Spinal cord (tissue), 10 donors: ENCODE data around the gene CHST14. TPM values are rescaled to one million over a fixed set of nuclear protein-coding genes. Genes with fewer than 3 reads are reported as not detected.
A peak's percentile ranks its signal among the peaks of the same experiment; 100 is the strongest.

ENCODE experiments used
- DNase-seq, 6 donors: peaks; one replicate each; pipeline versions ENCODE4 v3.0.0 to v3.0.0-alpha.2; 2013 to 2015; ENCODE audit warnings: low spot score in 6 of 6, low read depth in 4 of 6
- H3K27ac ChIP-seq: one replicate; pipeline ENCODE4 v1.5.1; 2013; ENCODE audit warnings: low read depth, low read length, control low read depth
- H3K27me3 ChIP-seq: one replicate; pipeline ENCODE4 v1.6.1; 2013; ENCODE audit warnings: low read length; ENCODE audit not compliant: control insufficient read depth, insufficient read depth
- H3K36me3 ChIP-seq: one replicate; pipeline ENCODE4 v1.6.1; 2013; ENCODE audit warnings: low read length; ENCODE audit not compliant: control insufficient read depth, insufficient read depth
- H3K4me1 ChIP-seq: one replicate; pipeline ENCODE4 v1.6.1; 2013; ENCODE audit warnings: low read length; ENCODE audit not compliant: control insufficient read depth, insufficient read depth
- H3K4me3 ChIP-seq: one replicate; pipeline ENCODE4 v1.5.1; 2013; ENCODE audit warnings: low read depth, low read length, control low read depth
- H3K9me3 ChIP-seq: one replicate; pipeline ENCODE4 v1.6.1; 2013; ENCODE audit warnings: low read length; ENCODE audit not compliant: control insufficient read depth, insufficient read depth
- WGBS: methylation state at CpG from one replicate; pipeline ENCODE4 v1.1.5; 2013; ENCODE audit warnings: missing lambda C conversion rate; ENCODE audit not compliant: insufficient coverage; 5-methylcytosine and 5-hydroxymethylcytosine counted together
- long read RNA-seq, 4 donors: transcript quantifications; one replicate each; lab custom pipeline, GENCODE V29; 2026
- polyA plus RNA-seq, 2 donors: library from polyadenylated mRNA; unstranded; fragments of 120-200 nt; gene quantifications; one replicate each; pipeline ENCODE4 v1.2.1, GENCODE V29; 2013; ENCODE audit not compliant: insufficient read length in 2 of 2
- total RNA-seq, 2 donors: library from RNA; depleted of rRNA in 1 of 2; stranded (reverse); fragments of 120-200 nt in 1 of 2; fragments of >200 nt in 1 of 2; gene quantifications; one replicate each; pipeline versions ENCODE4 v1.2.3 to v1.2.4, GENCODE V29; 2013 to 2014
- donor health status: healthy.

CHST14 gene, protein sequence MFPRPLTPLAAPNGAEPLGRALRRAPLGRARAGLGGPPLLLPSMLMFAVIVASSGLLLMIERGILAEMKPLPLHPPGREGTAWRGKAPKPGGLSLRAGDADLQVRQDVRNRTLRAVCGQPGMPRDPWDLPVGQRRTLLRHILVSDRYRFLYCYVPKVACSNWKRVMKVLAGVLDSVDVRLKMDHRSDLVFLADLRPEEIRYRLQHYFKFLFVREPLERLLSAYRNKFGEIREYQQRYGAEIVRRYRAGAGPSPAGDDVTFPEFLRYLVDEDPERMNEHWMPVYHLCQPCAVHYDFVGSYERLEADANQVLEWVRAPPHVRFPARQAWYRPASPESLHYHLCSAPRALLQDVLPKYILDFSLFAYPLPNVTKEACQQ
- total RNA-seq (10 to 100 TPM in 1 of 2 donors, 1 to 10 TPM in 1; 5.4 to 16.6 TPM), polyA plus RNA-seq (10 to 100 TPM; 20.0 to 21.9 TPM)
- long read RNA-seq, donor 1, transcript CHST14-201 (1 exons, 3,574 nt) = major isoform, 14 of 14 reads
- long read RNA-seq, donor 1, partial matches to known transcripts = 0 of 14 reads
- long read RNA-seq, donor 1, other reads (novel, unspliced or antisense) = 0 of 14 reads
- long read RNA-seq, donor 2, partial matches to known transcripts = 0 of 4 reads
- long read RNA-seq, donor 2, other reads (novel, unspliced or antisense) = 0 of 4 reads
- long read RNA-seq, donor 3, transcript CHST14-201 (1 exons, 3,574 nt) = major isoform, 15 of 15 reads
- long read RNA-seq, donor 3, partial matches to known transcripts = 0 of 15 reads
- long read RNA-seq, donor 3, other reads (novel, unspliced or antisense) = 0 of 15 reads
- long read RNA-seq, donor 4, transcript CHST14-201 (1 exons, 3,574 nt) = major isoform, 40 of 40 reads
- long read RNA-seq, donor 4, partial matches to known transcripts = 0 of 40 reads
- long read RNA-seq, donor 4, other reads (novel, unspliced or antisense) = 0 of 40 reads

DNA sequence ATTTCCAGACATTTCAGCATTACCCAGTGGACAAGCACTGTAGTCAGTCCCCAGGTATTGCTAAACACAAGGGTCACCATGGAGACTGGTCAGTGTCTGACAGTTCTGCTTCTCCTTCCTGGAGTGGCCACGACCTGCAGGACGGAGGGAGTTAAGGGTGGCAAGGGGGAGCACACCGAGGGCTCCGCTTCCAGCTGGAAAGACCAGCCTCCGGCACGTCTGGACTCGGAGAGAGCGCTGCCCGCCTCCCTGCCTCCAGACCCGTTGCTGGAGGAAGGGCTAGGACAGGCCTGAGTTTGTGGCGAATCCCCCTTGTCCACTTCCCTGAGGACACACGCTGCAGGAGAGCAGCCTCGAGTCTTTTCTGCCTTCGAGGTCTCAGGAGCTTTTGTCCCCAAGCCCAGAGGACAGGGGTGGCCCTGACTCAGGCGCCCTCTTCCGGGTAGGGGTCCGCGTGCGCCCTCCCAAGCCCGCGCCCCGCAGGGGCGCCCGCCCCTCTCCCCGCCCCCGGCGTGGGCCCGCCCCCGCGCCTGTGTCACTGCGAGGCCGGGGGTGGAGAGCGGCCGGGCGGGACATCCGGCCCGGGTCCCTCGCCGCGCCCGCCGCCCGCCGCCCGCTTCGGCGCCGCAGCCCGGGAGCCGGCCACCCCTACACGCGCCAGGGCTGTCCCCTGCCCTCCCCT is at the start of gene CHST14:
CHST14 (plus strand) TSS at position 562 of the 682 bp plus-strand sequence. CDS start 230 bp downstream, outside the sequence.
- no peaks in the 10 kb centered on the region for H3K9me3 ChIP-seq
- H3K4me1 ChIP-seq = peaks cover 24% of the 10 kb centered on the region
- H3K27ac ChIP-seq = peak within 1 kb of the TSS; percentile 88
- peak within 1 kb of the TSS; percentile 66 for H3K4me3 ChIP-seq
- WGBS = under 1% methylated on average over 46 of the region's 52 CpGs
- no peaks in the 10 kb centered on the region for H3K27me3 ChIP-seq
- peak in 5 of 6 donors; percentile 35 to 90 (median 62) for DNase-seq
- H3K36me3 ChIP-seq = peaks cover 30% of the 10 kb centered on the region

DNA sequence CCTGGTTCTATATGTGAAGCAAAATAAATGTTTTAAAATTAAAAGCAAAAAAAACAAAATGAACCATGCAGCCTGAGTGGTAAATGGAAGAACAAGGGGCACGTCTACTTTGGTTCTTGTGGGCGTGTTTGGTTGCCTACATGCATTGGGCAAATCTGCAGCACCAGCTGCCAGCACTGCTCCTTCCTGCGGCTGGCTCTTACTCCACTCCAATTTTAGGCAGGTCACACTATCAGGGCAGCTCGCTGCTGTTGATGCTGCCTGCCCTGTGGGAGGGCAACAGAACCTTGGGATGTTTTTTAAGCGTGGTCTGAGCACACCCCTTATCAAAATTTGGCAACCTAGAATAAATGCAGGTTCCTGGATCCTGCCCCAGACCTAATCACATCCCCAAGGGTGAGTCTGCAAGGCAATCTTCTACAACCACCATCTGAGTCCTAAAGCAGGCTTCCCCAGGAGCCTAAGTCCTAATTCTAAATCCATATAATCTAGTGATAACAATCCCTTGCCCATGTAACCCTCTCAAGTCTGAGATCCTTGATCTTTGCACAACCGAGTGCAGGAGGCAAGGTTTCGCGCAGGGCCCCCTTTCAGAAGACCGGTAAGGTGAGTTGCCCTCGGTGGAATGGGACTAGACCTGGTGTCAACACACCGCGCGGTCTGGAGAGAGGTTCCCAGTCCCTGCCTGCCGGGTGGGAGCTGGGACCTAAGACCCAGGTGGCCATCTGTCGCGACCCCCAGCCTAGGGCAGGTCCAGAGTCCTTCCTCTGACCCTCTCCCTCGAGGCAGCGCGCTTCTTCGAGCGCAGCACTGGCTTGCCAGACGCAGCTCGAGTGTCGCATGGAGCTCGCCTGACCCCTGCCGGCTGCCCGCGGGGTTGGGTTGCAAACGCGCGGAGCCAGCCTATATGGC is 49.3 kb upstream of the CHST14 start:
- no peaks in the 10 kb centered on the region for H3K27me3 ChIP-seq
- 12% methylated on average over 30 of the region's 31 CpGs for WGBS
- H3K9me3 ChIP-seq = no peaks in the 10 kb centered on the region
- no peak overlapping the region for H3K27ac ChIP-seq
- peak in 4 of 6 donors; percentile 46 to 87 (median 70) for DNase-seq
- H3K36me3 ChIP-seq = peaks cover 22% of the 10 kb centered on the region
- peaks cover 6% of the 10 kb centered on the region for H3K4me1 ChIP-seq
- H3K4me3 ChIP-seq = no peak overlapping the region

DNA sequence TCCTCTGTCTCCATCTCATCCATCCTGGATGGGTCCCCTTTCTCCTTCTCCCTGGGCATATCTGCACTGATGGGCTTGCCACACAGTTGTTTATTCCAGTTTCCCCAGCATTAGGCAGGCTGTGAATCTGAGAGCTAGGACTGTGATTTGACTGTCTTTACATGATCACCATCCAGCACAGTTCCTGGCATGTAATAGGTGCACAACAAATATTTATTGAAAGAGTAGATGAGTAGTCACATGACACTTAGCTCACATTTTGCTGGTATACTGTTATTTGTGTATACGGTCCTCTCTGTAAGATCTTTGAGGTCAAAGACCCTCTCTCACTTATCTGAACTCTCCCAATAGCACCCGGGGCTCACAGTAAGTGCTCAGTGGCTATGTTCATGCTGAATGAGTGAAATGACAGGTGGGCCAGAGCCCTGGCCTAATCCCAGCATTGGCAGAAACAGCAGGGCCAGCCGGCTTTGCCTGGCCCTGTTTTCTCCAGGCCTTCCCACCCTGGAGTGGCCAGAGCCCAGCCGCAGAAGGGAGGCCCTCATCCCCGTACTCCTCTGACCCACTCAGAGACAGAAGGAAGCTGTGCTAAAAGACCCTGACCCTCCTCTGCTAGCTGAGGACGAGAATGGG is 46.2 kb upstream of the CHST14 start:
- no peak overlapping the region for H3K4me3 ChIP-seq
- DNase-seq = no peak
- H3K36me3 ChIP-seq = peaks cover 9% of the 10 kb centered on the region
- no peak overlapping the region for H3K27ac ChIP-seq
- H3K4me1 ChIP-seq = peaks cover 9% of the 10 kb centered on the region
- WGBS = 94% methylated on average over 2 of the region's 6 CpGs
- no peaks in the 10 kb centered on the region for H3K27me3 ChIP-seq
- no peaks in the 10 kb centered on the region for H3K9me3 ChIP-seq

DNA sequence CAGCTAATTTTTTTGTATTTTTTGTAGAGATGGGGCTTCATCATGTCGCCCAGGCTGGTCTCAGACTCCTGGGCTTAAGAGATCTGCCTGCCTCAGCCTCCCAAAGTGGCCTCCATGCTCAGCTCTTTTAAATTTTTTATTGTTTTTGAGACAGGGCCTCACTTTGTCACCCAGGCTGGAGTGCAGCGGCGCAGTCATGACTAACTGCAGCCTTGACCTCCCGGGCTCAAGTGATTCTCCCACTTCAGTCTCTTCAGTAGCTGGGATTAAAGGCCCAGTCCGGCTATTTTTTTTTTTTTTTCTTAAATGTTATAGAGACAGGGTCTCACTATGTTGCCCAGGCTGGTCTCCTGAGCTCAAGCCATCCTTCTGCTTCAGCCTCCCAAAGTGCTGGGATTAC is 45.1 kb upstream of the CHST14 start:
- H3K4me1 ChIP-seq = peaks cover 9% of the 10 kb centered on the region
- no peak overlapping the region for H3K27ac ChIP-seq
- no peaks in the 10 kb centered on the region for H3K9me3 ChIP-seq
- no peak for DNase-seq
- H3K27me3 ChIP-seq = peaks cover 2% of the 10 kb centered on the region
- WGBS = 86% methylated on average over 1 of the region's 5 CpGs
- H3K4me3 ChIP-seq = no peak overlapping the region
- H3K36me3 ChIP-seq = peaks cover 5% of the 10 kb centered on the region

DNA sequence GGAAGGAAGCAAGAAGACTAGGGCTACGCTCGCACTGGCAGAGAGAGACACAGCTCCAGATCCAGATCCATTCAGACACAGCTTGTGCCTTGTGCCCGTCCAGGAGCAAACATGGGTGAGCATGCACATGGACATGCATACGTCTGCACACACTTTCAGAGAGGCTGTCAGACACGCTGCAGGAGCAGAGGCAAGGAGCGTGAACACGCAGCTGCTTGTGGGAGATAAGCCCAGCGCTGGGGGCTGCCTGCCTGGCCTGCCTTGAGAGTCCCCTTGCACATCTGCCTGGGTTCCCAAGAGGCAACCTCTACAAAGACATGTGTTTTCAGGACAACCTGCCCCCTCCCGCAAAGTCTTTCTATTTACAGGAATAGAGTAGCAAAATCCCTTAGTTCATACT is 43.6 kb upstream of the CHST14 start:
- no peak for DNase-seq
- H3K4me1 ChIP-seq = peaks cover 4% of the 10 kb centered on the region
- peaks cover 2% of the 10 kb centered on the region for H3K27me3 ChIP-seq
- no peaks in the 10 kb centered on the region for H3K9me3 ChIP-seq
- H3K27ac ChIP-seq = no peak overlapping the region
- peaks cover 5% of the 10 kb centered on the region for H3K36me3 ChIP-seq
- H3K4me3 ChIP-seq = no peak overlapping the region
- WGBS = 86% methylated on average over 8 of the region's 9 CpGs

DNA sequence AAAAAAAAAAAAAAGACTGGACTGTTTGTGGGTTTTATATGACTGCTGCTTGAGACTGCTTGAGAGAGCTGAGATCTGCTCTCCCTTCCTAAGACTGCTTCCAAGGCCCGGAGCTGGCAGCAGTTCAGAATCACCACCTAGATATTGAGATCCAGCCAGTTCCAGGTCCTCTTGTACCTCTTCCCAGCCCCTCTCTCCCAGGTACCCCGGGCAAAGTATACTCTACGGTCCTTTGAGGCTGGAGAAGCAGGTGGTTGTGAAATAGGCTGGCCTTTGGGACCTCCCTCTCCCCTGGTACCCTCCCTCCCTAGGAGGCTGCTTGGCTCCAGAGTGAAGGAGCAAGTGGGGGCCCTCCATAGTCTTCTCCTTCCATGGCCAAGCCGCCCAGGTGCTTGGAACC is 42.6 kb upstream of the CHST14 start:
- no peak for DNase-seq
- Histone ChIP-seq H3K27ac (no peak overlapping the region), H3K9me3 (no peaks in the 10 kb centered on the region), H3K4me1 (peaks cover 4% of the 10 kb centered on the region), H3K27me3 (peaks cover 2% of the 10 kb centered on the region), H3K4me3 (no peak overlapping the region), H3K36me3 (peaks cover 5% of the 10 kb centered on the region)
- 57% methylated on average over 1 of the region's 4 CpGs for WGBS

DNA sequence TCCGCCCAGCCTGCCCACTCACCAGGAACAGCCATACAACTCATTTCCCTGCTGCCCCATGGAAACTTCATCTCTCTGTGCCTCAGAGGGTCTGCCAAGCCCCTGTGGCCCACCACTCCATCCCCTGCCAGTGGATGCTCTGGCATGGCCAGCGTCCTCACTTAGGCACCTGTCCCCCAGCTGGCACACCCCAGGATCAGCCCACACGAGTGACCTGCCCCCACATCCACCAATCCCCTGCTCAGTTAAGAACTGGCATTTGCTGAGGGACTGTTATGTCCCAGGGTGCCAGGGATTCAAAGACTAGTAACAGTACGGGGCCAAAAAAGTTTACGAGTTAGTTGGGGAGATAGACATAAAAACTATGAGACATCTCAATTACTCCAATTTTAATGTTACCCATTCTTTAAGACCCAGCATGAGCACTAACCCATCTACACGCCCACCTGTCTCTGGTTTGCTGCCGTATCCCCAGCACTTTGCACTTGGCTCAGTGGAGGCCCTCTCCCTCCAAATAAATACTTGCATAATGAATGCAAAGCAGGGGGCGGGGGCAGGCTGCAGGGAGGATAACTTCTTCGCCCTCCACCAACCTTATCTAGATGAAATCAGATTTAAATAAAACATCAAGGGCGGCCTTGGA is 41.6 kb upstream of the CHST14 start:
- Histone ChIP-seq H3K9me3 (no peaks in the 10 kb centered on the region), H3K4me3 (no peak overlapping the region), H3K27ac (no peak overlapping the region), H3K4me1 (peaks cover 4% of the 10 kb centered on the region), H3K36me3 (peaks cover 5% of the 10 kb centered on the region), H3K27me3 (peaks cover 2% of the 10 kb centered on the region)
- WGBS = 75% methylated on average over 3 of the region's 10 CpGs
- DNase-seq = no peak

DNA sequence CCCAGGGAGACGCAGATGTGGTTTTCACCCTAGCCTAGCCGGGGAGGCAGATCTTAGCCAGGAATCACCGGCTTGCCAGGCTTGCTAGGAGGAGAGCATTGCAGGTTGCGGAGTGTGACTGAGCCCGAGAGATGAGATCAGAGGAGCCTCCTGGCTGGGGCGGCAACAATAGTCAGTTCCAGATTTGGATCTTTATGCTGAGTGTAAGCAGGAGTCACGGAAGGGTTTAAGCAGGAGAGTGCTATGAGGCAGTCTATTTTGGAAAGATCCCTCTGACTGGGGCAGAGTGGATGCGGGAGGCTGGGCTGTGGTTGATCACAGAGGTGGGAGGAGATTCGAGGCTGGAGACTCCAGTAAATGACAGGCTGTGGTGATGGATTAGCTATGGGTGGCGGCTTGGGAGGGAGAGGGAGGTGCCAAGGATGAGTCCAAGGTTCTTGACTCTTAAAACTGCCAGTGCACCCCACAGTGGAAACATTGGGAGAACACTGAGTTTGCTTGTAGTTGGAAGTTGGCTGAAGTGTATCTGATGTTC is 40.4 kb upstream of the CHST14 start:
- Histone ChIP-seq H3K27ac (no peak overlapping the region), H3K4me3 (no peak overlapping the region), H3K27me3 (peaks cover 14% of the 10 kb centered on the region), H3K36me3 (peaks cover 2% of the 10 kb centered on the region), H3K9me3 (no peaks in the 10 kb centered on the region), H3K4me1 (peaks cover 6% of the 10 kb centered on the region)
- WGBS = 49% methylated on average over 10 of the region's 10 CpGs
- DNase-seq = no peak
